Stimulated activated CD4-positive, alpha-beta T cell treated with anti-CD3 and anti-CD28 coated beads, Interleukin-4, amount 100 ng/mL, for 24 hours (primary cell): ENCODE measurements around the gene ANKLE1.
A peak's percentile ranks its signal among the peaks of the same experiment; 100 is the strongest.
"Not testable (repeated sequence)": the region's sequence is repeated elsewhere in the genome, so short reads cannot be mapped to it uniquely, and the experiment has no call there.

Experiments used
- DNase-seq: peaks from one replicate; pipeline ENCODE4 v3.0.0-alpha.2; 2020

Gene ANKLE1

GRCh38 chr19:17285415-17286135 is 3.9 kb downstream of the ANKLE1 start:
- DNase-seq, result no peak

- no peak for DNase-seq
Observed at GRCh38 chr19:17286263-17286662, 4.6 kb downstream of the ANKLE1 start.

GRCh38 chr19:17286752-17287151 is 5.1 kb downstream of the ANKLE1 start:
- DNase-seq, result no peak

GRCh38 chr19:17289489-17289888 is 7.8 kb downstream of the ANKLE1 start:
- peak; percentile 60 for DNase-seq

GRCh38 chr19:17292301-17293074 is 10.8 kb downstream of the ANKLE1 start:
- DNase-seq, result peak; percentile 79

- no peak for DNase-seq
Observed at GRCh38 chr19:17293605-17294004, 11.9 kb downstream of the ANKLE1 start.

GRCh38 chr19:17294051-17294891 is 12.6 kb downstream of the ANKLE1 start:
- peak; percentile 56 for DNase-seq

- DNase-seq, result not testable (repeated sequence)
Observed at GRCh38 chr19:17295551-17295950, 13.8 kb downstream of the ANKLE1 start.

GRCh38 chr19:17296273-17296672 is 14.6 kb downstream of the ANKLE1 start:
- no peak for DNase-seq

- DNase-seq, result no peak
Observed at GRCh38 chr19:17296976-17297375, 15.3 kb downstream of the ANKLE1 start.

GRCh38 chr19:17300992-17301619 is 19.4 kb downstream of the ANKLE1 start:
- no peak for DNase-seq

GRCh38 chr19:17302391-17303166 is 20.9 kb downstream of the ANKLE1 start:
- no peak for DNase-seq

GRCh38 chr19:17303167-17303939 is 21.7 kb downstream of the ANKLE1 start, which contains the start of gene ABHD8:
TSS of gene ABHD8 (minus strand) at chr19:17303425. CDS start at chr19:17301616, 1,809 bp downstream.
- peak; percentile 94 for DNase-seq

GRCh38 chr19:17303940-17304267 is 22.2 kb downstream of the ANKLE1 start:
- DNase-seq, result no peak

- DNase-seq, result no peak
Observed at GRCh38 chr19:17304386-17305215, 22.9 kb downstream of the ANKLE1 start.

GRCh38 chr19:17305216-17305516 is 23.5 kb downstream of the ANKLE1 start:
- no peak for DNase-seq

GRCh38 chr19:17305517-17306284 is 24.0 kb downstream of the ANKLE1 start, which contains the start of gene MRPL34:
TSS of gene MRPL34 (plus strand) at chr19:17305872. CDS start at chr19:17305893, 21 bp downstream.
- peak; percentile 95 for DNase-seq

- DNase-seq, result no peak
Observed at GRCh38 chr19:17306285-17306714, 24.6 kb downstream of the ANKLE1 start.

- no peak for DNase-seq
Observed at GRCh38 chr19:17307876-17308377, 26.2 kb downstream of the ANKLE1 start.
